Fibroblast of skin of scalp (primary cell): Measurements from ENCODE around the gene CDPF1.

Experiments used
- DNase-seq: peaks from one replicate; pipeline ENCODE4 v3.0.0-alpha.2; 2013

Gene CDPF1

GRCh38 chr22:46256358-46256958 is 6.4 kb upstream of the CDPF1 start:
- DNase-seq, result no peak

GRCh38 chr22:46251816-46252380 is 1.8 kb upstream of the CDPF1 start:
- DNase-seq, result no peak

DNA sequence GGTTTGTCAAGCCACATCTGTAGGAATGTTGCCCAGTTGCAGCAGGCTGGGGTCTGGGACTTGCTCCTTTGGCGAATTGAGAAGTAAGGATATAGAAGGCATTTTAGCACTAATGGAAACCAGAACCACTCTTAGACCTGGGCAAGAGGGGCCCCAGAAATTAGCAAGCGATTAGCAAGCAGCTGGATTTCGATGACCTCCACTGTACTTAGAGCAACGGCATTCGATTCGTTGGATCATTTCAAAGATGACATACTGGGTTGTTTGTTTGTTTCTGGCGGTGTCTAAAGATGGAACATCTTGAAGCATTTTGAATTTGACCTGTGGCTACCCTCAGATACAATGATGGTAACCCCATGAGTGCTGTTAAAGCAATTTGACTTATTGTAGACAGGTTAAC is 1.2 kb upstream of the CDPF1 start:
- no peak for DNase-seq

GRCh38 chr22:46250783-46251125 is 661 bp upstream of the CDPF1 start:
- no peak for DNase-seq

DNA sequence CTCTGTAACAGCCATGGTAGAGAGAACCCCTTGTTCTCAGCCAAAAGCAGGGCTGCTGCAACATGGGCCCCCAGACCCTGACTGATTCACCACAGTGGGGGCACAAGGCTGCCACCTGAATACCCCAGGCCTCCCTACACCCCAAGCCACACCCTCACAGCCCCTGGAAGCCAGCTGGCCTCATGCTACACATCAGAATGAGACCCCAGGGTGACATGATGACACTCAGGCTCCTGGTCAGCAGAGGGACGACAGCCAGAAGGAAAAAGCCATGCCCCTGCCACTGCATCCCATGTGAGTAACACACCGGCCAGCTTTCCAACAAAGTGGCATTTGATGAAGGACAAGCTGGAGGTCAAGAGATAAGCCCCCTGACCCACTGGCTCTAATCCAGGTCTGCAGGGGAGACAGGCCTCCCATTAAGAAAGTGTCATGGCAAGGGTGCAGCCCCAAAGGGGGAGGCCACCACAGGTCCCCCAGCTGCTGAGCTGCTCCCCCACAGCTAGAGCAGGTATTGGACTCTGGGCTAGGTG is 2.6 kb downstream of the CDPF1 start:
- no peak for DNase-seq

DNA sequence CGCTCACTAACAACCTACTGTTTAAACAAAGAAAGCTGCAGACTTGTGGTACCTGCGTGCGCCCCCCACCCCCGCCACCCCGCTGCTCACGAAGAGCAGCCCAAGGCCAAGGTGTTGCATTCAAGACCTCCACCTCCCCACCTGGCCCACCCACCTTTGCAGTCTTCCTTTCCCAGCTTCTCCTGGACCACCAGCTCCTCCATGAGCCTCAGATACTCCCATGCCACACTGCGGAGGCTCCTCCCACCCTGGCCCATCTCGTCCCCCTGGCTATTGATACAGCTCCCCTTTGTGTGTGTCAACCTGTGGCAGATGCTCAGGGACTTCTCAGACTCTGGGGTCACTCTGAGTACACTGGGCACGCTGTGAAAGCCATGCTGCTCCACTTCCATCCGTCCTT is 3.9 kb downstream of the CDPF1 start:
- DNase-seq, result no peak

DNA sequence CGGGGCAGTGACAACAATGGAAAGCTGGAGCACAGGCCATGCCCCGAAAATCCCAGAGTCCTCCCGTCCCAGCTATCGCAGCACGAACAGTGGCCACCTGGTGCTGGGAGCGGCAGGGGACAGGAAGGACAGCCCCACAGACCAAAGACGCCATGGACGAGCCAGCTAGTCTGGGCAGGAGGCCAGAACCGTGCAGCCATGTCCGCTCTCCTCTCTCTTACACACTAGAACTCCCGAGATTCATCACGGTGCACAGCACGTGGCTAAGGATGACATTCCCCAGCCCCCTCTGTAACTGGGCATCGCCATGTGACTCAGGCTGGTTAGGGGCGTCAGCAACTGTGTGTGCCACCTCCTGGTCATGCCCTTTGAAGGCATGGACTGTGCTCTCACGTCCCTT is 4.6 kb downstream of the CDPF1 start:
- no peak for DNase-seq

GRCh38 chr22:46244771-46245170 is 5.3 kb downstream of the CDPF1 start:
- no peak for DNase-seq

DNA sequence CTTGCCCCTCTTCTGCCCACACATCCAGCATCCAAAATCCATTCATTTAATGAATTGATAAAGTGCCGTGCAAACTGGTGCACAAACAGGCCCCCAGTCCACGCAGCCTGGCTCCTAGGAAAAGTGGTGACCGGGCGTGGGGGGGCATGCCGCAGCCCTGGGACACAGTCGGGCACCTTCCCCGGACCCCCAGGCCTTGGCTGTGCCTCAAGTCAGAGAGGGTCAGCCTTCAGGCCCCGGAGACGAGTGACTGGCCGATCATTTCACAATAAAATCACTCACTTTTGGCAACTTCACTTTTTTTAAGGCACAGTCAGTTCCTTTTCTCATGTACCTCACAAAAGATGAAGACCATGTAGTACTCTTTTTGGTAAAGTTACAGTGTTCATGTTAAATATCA is 8.0 kb downstream of the CDPF1 start:
- no peak for DNase-seq

- no peak for DNase-seq
Observed at GRCh38 chr22:46241396-46242007, 8.6 kb downstream of the CDPF1 start.

GRCh38 chr22:46240907-46241306 is 9.2 kb downstream of the CDPF1 start:
- no peak for DNase-seq

DNA sequence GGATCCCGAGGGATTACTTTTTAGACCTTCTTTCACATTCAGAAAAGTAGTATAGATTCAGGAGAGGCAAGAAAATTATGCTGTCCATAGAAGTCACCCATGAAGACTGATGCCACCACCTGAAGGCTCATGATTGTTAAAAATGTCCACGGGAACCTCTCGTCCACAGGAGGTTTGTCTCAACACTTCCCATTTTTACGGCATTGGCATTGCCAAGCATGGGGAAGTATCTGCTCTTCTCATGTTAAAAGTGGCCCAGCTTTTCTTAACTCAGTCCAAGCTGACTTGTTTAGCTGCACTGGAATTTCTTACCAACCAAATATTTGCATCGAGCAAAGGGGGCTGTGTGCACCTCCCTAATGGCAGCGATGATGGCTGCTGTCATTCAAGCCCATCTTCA is 9.6 kb downstream of the CDPF1 start:
- DNase-seq, result no peak

DNA sequence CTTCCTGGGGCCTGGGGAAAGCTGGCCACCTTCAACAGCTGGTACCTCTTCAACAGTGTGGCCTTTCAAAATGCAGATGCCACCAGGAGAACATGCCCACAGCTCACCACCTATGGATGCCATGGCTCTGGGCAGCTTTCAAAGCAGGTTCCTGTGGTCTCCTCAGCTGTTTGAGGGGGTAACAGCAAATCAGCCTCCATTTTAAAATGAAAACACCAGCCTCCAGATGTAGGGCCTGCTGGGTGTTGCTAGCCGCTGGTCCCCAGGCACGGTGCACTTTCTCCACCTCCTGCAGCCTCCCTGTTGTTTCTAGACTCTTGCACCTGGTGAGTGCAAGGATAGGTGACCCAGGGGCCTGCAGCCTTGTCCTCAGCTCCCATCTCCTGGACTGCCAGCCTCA is 10.0 kb downstream of the CDPF1 start:
- DNase-seq, result no peak

GRCh38 chr22:46239261-46240048 is 10.6 kb downstream of the CDPF1 start:
- no peak for DNase-seq

- DNase-seq, result no peak
Observed at GRCh38 chr22:46238541-46238940, 11.6 kb downstream of the CDPF1 start.

- no peak for DNase-seq
Observed at GRCh38 chr22:46237453-46238124, 12.5 kb downstream of the CDPF1 start.

GRCh38 chr22:46234969-46235368 is 15.1 kb downstream of the CDPF1 start:
- no peak for DNase-seq

DNA sequence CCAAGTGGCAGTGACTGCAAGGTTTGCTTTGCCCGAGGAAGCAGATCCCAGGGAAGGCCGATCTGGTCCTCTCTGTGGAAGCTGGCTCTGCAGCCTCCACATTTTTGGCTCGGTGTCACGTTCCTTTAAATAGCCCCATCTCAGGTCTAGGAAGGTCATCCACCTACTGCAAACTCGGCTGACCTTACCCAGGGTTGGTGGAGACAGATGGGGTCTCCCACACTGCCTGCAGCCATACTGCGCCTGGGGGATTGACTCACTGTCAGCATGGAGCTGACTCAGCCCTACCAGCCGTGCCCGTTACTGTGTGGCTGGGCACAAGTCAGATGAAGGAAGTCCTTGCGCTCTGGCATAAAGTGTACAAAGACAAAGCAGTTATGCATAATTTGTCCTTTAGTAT is 16.9 kb downstream of the CDPF1 start:
- DNase-seq, result peak; percentile 60

DNA sequence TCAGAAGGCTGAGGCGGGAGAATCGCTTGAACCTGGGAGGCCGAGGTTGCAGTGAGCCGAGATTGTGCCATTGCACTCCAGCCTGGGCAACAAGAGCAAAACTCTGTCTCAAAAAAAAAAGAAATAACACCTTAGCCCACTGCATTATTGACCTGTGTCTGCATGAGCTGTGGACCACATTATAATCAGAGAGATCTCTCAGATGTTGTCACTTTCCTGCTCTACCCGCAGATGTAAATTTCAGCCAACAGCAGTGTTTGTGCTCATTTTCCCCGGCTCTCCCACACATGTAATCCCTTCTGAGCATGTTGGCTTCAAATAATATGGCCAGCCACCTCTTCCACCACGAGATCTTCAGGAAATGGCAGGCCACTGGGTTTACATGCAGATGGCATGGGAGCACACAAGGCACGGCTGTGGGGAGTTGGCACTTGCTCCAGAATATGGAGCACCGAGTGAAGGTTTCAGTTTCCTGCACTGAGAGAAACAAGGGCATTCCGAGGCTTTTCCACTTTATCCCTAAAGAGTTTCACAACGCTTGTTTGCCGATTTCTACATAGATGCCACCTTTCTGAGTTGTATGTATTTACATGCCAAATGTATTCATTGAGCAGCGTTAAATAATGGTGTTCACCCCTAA is 19.7 kb downstream of the CDPF1 start:
- no peak for DNase-seq

DNA sequence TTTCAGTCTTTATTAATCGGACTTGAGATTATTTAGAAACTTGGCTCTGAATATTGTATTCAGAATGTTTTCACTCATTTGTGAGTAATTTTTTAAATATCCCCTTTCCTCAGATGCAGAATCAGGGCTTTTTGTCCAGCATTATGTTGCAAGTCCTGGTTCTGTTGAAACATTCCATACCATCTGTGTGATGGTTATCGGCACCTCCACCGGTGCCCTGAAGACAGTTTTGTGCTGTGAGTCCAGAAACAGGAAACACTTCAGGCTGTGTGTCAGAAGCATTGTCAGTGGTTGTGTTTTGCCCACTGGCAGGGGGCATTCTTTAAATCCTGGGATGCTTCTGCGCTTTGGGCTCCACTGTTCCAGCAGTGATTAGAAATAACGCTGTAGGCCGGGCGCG is 20.4 kb downstream of the CDPF1 start:
- no peak for DNase-seq

- DNase-seq, result no peak
Observed at GRCh38 chr22:46226577-46226976, 23.5 kb downstream of the CDPF1 start.

DNA sequence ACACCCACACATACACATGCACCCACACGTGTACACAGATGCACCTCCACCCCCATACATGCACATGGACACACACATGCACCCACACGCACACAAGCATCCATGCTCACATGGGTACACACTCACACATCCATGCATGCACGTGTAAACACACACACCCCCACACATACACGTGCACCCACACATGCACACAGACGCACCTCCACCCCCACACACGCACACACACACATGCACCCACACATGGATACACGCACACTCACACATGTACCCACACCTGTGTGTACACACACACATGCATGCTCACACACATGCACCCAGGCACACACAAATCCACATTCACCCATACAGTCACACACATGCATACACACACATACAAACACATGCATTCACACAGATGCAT is 24.5 kb downstream of the CDPF1 start:
- no peak for DNase-seq

GRCh38 chr22:46224898-46225290 is 25.2 kb downstream of the CDPF1 start:
- DNase-seq, result no peak
